RWPE2 (cell line): ENCODE data around the gene PFDN5.
A peak's percentile ranks its signal among the peaks of the same experiment; 100 is the strongest.
"Not testable (repeated sequence)": the region's sequence is repeated elsewhere in the genome, so short reads cannot be mapped to it uniquely, and the experiment has no call there.

Source experiments
- ATAC-seq: fragments of 200-7000 bp; cut with Tn5 transposase; 3 replicates; pipeline ENCODE4 v1.9.1; 2021; ENCODE audit warnings: low read depth
- DNase-seq: peaks from one replicate; pipeline ENCODE4 v3.0.0-alpha.2; 2020; ENCODE audit warnings: low spot score
- H3K27ac ChIP-seq: fragments of 450-650 bp; 2 replicates; pipeline ENCODE4 v1.5.1; 2017; ENCODE audit warnings: mild to moderate bottlenecking; ENCODE audit not compliant: poor library complexity, severe bottlenecking
- H3K27me3 ChIP-seq: fragments of 250-450 bp; sonication (Bioruptor Pico); 2 replicates; pipeline ENCODE4 v1.5.1; 2021; ENCODE audit warnings: mild to moderate bottlenecking, moderate library complexity; ENCODE audit not compliant: insufficient read depth, poor library complexity, severe bottlenecking
- H3K36me3 ChIP-seq: fragments of 250-450 bp; sonication (Bioruptor Pico); 2 replicates; pipeline ENCODE4 v1.5.1; 2020; ENCODE audit warnings: low read depth, mild to moderate bottlenecking, moderate library complexity
- H3K4me1 ChIP-seq: fragments of 250-450 bp; sonication (Bioruptor Pico); 2 replicates; pipeline ENCODE4 v1.5.1; 2021; ENCODE audit warnings: mild to moderate bottlenecking, moderate library complexity; ENCODE audit not compliant: insufficient read depth, poor library complexity, severe bottlenecking
- H3K4me3 ChIP-seq: fragments of 250-450 bp; sonication (Bioruptor Pico); 2 replicates; pipeline ENCODE4 v1.5.1; 2021; ENCODE audit warnings: mild to moderate bottlenecking, moderate library complexity; ENCODE audit not compliant: severe bottlenecking
- H3K9me3 ChIP-seq: fragments of 250-450 bp; sonication (Bioruptor Pico); 2 replicates; pipeline ENCODE4 v1.5.1; 2021; ENCODE audit warnings: mild to moderate bottlenecking, moderate library complexity; ENCODE audit not compliant: severe bottlenecking
- TF ChIP-seq, protein P1 (sequence below): fragments of 450-650 bp; IDR thresholded peaks from one replicate; pipeline ENCODE4 v1.5.1; 2017; ENCODE audit warnings: mild to moderate bottlenecking, moderate library complexity; ENCODE audit not compliant: poor library complexity, severe bottlenecking

The PFDN5 gene

DNA sequence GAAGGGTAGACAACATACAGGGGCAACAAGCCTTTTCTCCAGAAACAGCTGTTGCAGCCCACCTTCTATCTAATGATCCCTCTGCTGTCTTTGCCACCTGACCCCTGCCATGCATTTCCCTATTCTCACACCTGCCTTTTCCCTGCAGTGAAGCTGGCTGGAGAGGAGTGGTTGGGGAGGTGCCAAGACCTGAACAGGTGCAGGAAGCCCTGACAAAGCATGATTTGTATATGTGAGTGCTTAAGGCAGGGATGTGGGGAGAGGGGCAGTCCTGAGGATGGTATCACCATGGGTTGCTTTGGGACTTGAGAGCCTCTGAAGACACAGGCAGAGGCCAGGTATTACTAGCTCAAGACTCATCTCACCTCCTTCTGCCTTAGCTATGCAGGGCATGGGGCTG is 2.9 kb upstream of the PFDN5 start:
- TF ChIP-seq, protein P1, sequence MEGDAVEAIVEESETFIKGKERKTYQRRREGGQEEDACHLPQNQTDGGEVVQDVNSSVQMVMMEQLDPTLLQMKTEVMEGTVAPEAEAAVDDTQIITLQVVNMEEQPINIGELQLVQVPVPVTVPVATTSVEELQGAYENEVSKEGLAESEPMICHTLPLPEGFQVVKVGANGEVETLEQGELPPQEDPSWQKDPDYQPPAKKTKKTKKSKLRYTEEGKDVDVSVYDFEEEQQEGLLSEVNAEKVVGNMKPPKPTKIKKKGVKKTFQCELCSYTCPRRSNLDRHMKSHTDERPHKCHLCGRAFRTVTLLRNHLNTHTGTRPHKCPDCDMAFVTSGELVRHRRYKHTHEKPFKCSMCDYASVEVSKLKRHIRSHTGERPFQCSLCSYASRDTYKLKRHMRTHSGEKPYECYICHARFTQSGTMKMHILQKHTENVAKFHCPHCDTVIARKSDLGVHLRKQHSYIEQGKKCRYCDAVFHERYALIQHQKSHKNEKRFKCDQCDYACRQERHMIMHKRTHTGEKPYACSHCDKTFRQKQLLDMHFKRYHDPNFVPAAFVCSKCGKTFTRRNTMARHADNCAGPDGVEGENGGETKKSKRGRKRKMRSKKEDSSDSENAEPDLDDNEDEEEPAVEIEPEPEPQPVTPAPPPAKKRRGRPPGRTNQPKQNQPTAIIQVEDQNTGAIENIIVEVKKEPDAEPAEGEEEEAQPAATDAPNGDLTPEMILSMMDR = no peak
- Histone ChIP-seq H3K27me3 (no peaks in the 10 kb centered on the region), H3K9me3 (no peaks in the 10 kb centered on the region), H3K27ac (no peak overlapping the region), H3K4me1 (no peaks in the 10 kb centered on the region), H3K36me3 (peaks cover 40% of the 10 kb centered on the region), H3K4me3 (no peak overlapping the region)
- ATAC-seq (no peak), DNase-seq (no peak)

DNA sequence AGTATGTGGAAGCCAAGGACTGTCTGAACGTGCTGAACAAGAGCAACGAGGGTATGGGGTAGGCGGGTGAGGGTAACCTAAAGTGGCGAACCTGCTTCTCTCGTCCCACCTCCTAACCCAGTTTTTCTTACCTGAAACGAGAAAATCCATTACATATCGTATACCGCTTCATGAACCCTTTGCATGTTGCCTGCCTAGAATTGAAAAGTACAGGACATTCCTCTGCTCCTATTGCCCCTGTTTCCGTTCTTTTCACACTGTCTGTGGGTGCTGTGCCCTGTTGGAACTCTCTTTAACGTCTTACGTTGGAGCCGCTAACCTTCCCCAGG is 513 bp downstream of the PFDN5 start:
- Histone ChIP-seq H3K36me3 (peaks cover 44% of the 10 kb centered on the region), H3K27me3 (no peaks in the 10 kb centered on the region), H3K9me3 (no peaks in the 10 kb centered on the region), H3K27ac (peak overlapping the region; percentile 42), H3K4me3 (peak overlapping the region; percentile 55), H3K4me1 (peaks cover 11% of the 10 kb centered on the region)
- TF ChIP-seq, protein P1 = no peak
- no peak for ATAC-seq
- DNase-seq = no peak

DNA sequence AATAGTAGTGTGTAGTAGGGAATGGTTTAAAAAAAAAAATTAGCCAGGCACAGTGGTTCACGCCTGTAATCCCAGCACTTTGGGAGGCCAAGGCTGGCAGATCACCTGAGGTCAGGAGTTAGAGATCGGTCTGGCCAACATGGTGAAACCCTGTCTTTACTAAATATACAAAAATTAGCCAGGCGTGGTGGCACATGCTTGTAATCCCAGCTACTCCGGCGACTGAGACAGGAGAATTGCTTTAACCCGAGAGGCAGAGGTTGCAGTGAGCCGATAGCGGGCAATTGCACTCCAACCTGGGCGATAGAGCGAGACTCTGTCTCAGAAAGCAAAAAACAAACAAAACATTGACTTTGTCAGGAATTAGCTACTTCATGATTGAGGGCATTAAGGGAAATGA is 1.8 kb downstream of the PFDN5 start:
- DNase-seq, H3K27me3 ChIP-seq, H3K9me3 ChIP-seq, ATAC-seq, H3K4me3 ChIP-seq: not testable (repeated sequence)
- H3K4me1 ChIP-seq = peaks cover 11% of the 10 kb centered on the region
- peaks cover 51% of the 10 kb centered on the region for H3K36me3 ChIP-seq
- H3K27ac ChIP-seq = peak overlapping the region; percentile 50

DNA sequence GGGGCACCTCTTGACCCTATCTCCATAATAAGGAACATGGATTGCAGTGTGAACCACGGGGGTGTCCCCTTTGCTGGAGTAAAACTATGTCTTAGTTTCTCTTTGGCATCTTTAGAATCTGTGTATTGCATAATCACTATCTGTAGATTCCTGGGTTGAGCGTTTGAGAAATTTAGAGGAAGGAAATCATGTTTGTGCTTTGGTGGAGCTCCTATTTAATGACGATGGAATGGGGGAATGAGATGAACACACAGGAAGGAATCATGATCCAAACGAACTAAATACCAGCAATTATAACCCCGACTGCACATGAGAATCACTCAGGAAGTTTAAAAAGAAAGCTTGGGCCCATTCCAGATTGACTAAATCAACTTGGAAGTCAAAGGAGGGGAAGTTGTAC is 2.8 kb downstream of the PFDN5 start:
- no peak overlapping the region for H3K4me3 ChIP-seq
- DNase-seq (no peak), ATAC-seq (no peak)
- H3K27ac ChIP-seq = peak overlapping the region; percentile 50
- H3K9me3 ChIP-seq = no peaks in the 10 kb centered on the region
- TF ChIP-seq, protein P1 = no peak
- H3K4me1 ChIP-seq = peaks cover 11% of the 10 kb centered on the region
- H3K27me3 ChIP-seq = no peaks in the 10 kb centered on the region
- peaks cover 55% of the 10 kb centered on the region for H3K36me3 ChIP-seq

DNA sequence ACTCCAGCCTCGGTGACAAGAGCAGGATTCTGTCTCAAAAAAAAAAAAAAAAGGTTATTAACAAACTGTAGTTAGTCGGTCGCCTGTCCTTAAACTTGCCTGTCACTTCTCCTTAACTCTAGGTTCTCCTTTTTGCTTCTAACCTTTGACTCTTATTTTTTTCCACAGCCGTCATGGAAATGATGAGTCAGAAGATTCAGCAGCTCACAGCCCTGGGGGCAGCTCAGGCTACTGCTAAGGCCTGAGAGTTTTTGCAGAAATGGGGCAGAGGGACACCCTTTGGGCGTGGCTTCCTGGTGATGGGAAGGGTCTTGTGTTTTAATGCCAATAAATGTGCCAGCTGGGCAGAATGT is 3.7 kb downstream of the PFDN5 start:
- 0 out of 3 replicates have a peak, but pooled peaks have one; percentile 6 for ATAC-seq
- no peak for DNase-seq
- no peaks in the 10 kb centered on the region for H3K9me3 ChIP-seq
- no peaks in the 10 kb centered on the region for H3K27me3 ChIP-seq
- TF ChIP-seq, protein P1 = no peak
- peaks cover 11% of the 10 kb centered on the region for H3K4me1 ChIP-seq
- H3K27ac ChIP-seq = peak overlapping the region; percentile 50
- peak overlapping the region; percentile 56 for H3K4me3 ChIP-seq
- peaks cover 55% of the 10 kb centered on the region for H3K36me3 ChIP-seq
